Frontal cortex (tissue), 4 donors: ENCODE results near the gene REPS2. TPM values are rescaled to one million over a fixed set of nuclear protein-coding genes. Genes with fewer than 3 reads are reported as not detected.

Experiments used
- DNase-seq, 2 donors: peaks; one replicate each; pipeline ENCODE4 v3.0.0; 2012; ENCODE audit warnings: low spot score in 2 of 2
- FAIRE-seq: peaks from 2 replicates; lab custom pipeline; 2012; peaks lifted over from hg19 to GRCh38; lab: Jason Lieb, UNC
- total RNA-seq: library from RNA; depleted of rRNA; stranded (reverse); fragments of >200 nt; gene quantifications from one replicate; pipeline ENCODE4 v1.2.3, GENCODE V29; 2014
- donor health status: control.
- donor health status: control.
- donor health status: control.

REPS2 gene
- total RNA-seq, 1 donor from 2014 or later = 31.4 TPM

- DNase-seq = no peak
- FAIRE-seq = no peak
Observed at GRCh38 chrX:17030092-17030491, 83.6 kb downstream of the REPS2 start.

DNA sequence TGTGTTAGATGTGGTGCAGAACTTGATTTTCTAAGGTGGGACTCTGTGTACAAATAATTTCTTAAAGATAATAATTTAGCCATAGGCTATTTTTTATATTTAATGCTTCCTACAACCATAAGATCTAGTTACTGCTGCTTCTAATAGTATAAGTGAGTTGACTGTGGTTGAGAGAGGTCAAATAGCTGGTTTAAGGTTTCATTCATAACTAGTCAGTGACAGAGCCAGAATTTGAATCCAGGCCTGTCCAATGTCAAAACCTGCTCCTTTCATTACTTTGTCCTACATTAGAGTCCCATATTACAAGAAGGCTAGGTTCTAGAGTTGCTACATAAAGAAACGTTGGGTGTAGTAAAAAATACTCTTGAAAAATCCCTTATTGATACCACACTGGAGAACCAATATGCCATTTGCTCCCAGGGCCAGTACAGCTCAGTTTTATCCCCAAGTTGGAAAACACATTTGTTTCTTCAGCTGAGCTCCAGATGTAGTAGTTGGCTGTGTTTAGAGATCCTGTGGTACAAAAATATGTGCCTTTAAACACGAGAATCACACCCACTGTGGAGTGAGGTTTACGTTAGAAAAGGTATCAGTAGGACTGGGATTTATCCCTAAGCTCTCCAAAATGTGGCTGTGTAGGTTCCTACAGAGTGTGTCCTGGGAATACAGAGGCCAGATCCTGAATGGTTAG, 84.3 kb downstream of the REPS2 start:
- DNase-seq = no peak
- FAIRE-seq = no peak

- DNase-seq (no peak), FAIRE-seq (no peak)
Observed at GRCh38 chrX:17031827-17032226, 85.4 kb downstream of the REPS2 start.

DNA sequence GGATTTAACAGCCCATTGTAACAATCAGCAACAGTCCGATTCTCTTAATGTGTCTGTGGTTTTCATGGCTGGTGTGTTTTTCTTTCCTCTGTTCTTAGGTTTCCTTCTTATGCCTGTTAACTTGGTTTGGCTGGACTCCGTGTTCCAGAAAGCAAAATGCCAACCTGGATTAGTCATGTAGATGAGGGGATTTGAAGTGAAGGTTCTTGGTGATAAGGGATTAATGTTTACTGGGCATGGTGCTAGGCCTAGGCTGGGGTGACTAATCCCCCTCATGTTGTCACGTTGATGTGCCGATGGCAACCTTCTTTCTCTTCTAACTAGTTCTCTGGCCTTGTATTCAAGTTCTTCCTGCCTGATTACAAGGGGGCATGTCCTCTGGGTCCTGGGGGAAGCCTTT, 85.9 kb downstream of the REPS2 start:
- no peak for FAIRE-seq

GRCh38 chrX:17033225-17033624, 86.8 kb downstream of the REPS2 start:
- DNase-seq = no peak
- FAIRE-seq = no peak

More for the DNA sequence above, 85.9 kb downstream of the REPS2 start:
- DNase-seq = no peak

- FAIRE-seq (no peak), DNase-seq (no peak)
Observed at GRCh38 chrX:17035111-17035510, 88.7 kb downstream of the REPS2 start.

DNA sequence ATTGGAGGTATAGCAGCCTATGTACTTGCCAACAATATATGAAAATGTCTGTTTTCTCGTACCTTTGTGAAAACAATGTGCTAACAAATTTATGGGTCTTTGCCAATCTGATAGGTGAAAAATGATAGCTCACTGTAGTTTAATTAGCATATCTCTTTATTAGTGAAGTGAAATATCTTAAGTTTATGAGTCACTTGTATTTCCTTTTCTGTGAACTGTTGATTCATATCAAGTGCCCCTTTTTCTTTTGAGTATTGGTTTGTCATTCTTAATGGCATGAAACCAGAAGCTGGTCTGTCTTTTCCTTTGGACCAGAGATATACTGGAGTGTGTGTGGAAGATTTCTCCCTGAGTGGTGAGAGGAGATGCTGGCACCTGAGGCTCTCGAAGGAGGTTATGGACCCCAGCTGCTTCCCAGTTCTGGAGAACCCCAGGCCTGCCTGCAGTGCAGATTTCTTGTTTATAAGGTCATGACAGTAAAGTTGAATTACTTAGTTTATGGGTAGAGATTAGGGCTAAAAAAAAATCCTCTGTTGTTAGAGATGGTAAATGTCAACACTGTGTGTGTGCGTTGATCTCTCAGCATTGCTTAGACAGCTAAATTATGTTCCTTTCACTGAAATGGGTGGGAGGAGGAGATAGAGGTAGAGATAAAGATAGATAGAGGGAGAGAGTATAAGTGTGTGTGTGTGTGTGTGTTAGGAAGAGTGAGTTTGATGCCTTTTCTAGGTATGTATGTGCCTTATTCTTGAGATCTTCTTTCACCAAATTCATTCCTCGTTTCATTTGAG, 89.9 kb downstream of the REPS2 start:
- FAIRE-seq (no peak), DNase-seq (no peak)

GRCh38 chrX:17038277-17038676, 91.8 kb downstream of the REPS2 start:
- DNase-seq (no peak), FAIRE-seq (no peak)

DNA sequence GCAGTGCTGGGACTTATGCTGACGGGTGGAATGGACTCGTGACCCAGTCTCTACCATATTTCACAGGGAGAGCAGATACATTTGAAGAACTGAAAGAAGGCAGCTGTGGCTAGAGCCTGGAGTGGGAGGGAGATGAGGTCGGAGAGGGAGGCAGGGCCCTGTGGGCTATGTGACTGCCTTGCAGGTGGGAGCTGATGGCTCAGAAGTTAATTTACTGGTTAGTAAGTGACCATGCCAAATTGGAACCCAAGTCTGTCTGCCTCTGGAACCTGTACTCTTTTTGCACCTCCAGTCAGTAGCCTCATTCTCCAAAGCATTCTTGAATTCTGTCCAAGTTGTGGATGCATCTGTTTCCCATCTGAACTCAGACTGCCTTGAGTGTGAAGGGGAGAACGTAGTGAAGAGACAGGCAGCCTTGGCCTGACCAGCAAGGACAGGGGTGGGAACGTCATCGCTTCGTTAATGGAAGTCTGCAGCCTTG, 92.3 kb downstream of the REPS2 start:
- no peak for FAIRE-seq

GRCh38 chrX:17039826-17040225, 93.4 kb downstream of the REPS2 start:
- FAIRE-seq (no peak), DNase-seq (no peak)

More for the DNA sequence above, 92.3 kb downstream of the REPS2 start:
- DNase-seq = no peak

DNA sequence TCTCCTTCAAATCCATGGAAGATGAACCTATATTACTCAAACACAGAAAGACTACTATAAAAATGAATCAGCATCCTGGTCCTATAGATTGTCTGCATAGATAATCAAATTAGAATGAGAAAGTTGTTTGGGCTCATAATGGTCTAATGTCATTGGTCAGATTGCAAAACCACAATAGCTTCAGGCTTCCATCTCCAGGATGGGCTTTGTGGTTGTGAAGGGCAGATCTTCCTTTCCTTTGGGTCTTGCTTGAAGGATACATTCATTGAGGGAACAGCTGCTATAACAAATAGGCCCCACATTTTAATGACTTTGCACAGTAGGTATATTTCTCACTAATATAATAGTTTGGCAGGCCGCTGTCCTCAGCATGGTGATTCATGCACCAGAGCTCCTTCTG, 94.3 kb downstream of the REPS2 start:
- FAIRE-seq (no peak), DNase-seq (no peak)

GRCh38 chrX:17042037-17042436, 95.6 kb downstream of the REPS2 start:
- DNase-seq (no peak), FAIRE-seq (no peak)

DNA sequence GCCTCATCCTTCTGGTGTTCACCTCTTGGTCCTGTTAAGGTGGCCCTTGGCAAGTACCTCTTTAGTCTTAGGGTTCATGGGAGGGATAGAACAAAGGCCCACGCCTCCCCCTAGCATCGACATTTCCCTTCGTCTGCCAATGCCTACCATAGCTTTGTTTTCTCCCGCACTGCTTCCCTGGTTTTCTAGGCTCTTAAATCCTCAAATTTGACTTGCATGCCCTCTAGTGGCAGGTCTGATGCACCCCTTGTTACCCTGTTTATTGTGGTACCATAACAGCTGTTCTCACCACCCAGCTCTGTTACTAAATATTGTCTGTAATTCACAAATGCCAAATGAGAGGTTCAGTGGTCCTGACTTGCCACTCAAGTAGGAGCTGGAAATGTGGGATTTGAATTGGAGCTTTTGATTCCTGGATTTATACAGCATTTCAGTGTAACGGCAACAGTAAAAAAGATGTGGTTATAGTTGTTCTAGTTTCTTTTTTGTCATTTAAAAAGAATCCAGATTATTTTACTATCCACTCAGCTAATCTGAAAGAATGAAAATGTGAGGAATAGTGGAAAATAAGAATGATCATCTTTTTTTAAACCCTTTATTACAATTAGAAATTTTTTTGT, 100.1 kb downstream of the REPS2 start:
- peak; percentile 6 to 15 for DNase-seq
- no peak for FAIRE-seq

- DNase-seq (no peak), FAIRE-seq (no peak)
Observed at GRCh38 chrX:17047224-17047623, 100.8 kb downstream of the REPS2 start.

DNA sequence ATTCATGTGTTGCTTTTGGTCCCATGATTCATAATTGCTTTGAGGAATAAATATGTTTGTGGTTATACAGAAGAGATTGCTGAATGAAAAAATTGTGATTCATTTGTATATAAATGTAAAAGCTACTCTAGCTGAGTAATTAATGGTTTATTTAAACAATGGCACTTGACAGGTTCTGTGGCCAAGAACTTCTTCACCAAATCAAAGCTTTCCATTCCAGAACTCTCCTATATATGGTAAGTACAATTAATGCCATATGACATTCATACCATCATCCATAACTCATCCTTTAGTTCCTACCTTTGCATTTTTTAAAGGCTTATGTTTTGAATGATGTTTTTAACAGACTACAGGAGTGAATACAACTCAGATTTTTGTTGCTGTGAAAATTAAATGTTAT, 105.8 kb downstream of the REPS2 start:
- DNase-seq = no peak
- no peak for FAIRE-seq

DNA sequence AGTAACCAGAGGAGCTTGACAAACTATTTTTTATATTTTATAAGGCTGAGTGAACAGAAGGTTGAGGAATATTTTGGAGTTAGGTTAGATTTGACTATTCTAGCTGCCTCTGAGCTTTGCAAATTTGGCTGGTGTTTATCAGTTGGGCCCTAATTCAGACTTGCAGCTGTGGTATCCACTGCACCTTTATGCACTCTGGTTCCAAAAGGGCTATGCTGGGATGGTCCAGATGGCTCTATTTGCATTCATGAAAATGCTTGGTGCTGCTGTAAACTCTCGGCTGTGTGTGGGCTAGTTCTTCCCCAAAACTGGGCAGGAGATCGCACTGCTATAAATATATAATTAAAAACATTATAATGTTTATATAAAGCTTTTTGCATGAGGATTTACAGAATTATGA, 106.3 kb downstream of the REPS2 start:
- FAIRE-seq (no peak), DNase-seq (no peak)

- no peak for FAIRE-seq
- DNase-seq = no peak
Observed at GRCh38 chrX:17053502-17053901, 107.0 kb downstream of the REPS2 start.

DNA sequence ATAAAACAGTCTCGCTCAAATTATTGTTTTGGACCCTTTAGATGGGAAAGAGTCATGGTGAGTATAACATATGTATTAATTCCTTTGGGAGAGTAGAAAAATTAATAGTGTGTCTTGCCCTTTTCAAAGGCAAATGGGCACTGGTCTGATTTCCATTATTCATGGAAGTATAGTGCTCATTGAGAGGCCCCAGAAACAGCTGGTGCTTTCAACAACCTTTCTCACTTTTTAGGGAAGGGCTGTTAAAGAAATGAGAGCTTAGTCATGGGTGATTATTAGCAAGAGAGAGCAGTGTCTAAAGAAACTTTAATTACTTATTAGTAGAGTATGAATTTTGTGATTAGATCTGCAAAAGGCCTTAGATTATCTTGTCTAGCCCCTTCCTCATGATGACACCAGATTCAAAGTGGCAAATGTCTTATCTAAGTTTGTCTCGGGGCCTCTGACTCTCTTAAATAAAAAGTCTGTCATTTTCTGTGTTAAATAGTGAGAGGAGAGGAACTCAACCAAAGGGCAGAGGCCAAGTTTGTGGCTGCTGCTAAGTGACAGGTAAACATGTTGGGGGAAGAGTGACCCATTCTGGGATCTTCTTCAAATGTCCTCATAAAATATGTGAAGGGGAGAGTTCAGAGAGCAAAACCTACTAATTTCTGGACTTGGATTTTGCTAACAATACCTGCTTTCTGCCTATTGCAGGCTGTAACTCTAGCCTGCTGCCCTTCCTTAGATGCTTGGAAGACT, 110.6 kb downstream of the REPS2 start:
- FAIRE-seq (no peak), DNase-seq (no peak)

DNA sequence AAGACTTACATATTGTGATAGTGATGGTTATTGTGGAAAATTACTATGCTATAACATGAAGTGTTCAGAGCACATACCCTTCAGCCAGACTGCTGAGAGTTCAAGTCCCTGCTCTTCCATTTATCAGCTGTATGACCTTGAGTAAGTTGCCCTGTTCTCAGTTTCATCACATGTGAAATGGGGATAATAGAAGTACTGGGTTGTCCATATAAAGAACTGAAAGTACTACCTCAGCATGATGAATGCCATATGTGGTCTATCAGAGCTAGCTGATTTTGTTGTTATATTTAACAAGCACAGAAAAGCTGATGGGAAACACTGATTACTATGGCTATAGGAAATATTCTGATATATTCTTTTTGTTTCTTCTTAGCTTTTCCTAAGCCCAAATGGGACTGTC, 115.6 kb downstream of the REPS2 start:
- FAIRE-seq (no peak), DNase-seq (no peak)

DNA sequence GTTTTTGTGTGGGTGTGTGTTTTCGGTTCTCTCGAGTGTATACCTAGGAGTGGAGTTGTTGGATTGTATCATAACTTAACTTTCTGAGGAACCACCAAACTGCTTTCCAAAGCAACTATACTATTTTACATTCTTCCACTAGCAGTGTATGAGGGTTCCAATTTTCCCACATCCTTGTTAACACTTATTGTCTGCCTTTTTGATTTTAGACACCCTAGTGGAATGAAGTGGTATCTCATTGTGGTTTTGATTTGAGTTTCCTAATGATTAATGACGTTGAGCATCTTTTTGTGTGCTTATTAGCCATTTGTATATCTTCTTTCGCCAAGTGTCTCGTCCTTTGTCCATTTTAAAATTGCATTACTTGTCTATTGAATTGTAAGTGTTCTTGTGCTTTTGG, 118.6 kb downstream of the REPS2 start:
- FAIRE-seq (no peak), DNase-seq (no peak)
